Measurements from ENCODE around the gene PARD6B. TPM values are rescaled to one million over a fixed set of nuclear protein-coding genes. Genes with fewer than 3 reads are reported as not detected.

The PARD6B gene
- total RNA-seq, 1 donor from 2014 or later = 7.1 TPM

DNA sequence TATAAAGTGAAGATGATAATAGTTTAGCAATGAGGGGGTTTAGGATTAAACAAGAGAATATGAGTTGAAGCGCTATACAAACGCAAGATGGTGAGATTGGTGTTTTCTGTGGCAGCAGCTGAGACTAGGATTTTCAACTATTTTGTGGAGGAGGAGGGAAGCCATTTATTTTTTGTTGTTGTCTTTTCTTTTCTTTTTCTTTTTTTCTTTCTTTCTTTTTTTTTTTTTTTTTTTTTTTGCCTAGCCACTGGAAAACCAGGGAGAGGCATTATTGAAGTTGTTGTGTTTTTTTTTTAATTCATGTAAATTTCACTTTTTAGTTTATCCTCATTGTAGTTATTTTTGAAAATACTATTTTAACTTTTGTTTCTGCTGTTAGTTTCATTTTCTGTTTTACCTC lies 15.9 kb downstream of the PARD6B start:
- Mint-ChIP-seq H3K27ac (ENCODE audit: unreplicated experiment) (no peak overlapping the region), H3K4me3 (ENCODE audit: unreplicated experiment) (no peak overlapping the region), H3K36me3 (ENCODE audit: low read depth, unreplicated experiment) (no peaks in the 10 kb centered on the region), H3K27me3 (ENCODE audit: unreplicated experiment) (no peaks in the 10 kb centered on the region), H3K9me3 (ENCODE audit: unreplicated experiment) (no peaks in the 10 kb centered on the region), H3K4me1 (ENCODE audit: unreplicated experiment) (no peaks in the 10 kb centered on the region)
- no peak for DNase-seq (ENCODE audit: low spot score)
- TF ChIP-seq, protein P1, sequence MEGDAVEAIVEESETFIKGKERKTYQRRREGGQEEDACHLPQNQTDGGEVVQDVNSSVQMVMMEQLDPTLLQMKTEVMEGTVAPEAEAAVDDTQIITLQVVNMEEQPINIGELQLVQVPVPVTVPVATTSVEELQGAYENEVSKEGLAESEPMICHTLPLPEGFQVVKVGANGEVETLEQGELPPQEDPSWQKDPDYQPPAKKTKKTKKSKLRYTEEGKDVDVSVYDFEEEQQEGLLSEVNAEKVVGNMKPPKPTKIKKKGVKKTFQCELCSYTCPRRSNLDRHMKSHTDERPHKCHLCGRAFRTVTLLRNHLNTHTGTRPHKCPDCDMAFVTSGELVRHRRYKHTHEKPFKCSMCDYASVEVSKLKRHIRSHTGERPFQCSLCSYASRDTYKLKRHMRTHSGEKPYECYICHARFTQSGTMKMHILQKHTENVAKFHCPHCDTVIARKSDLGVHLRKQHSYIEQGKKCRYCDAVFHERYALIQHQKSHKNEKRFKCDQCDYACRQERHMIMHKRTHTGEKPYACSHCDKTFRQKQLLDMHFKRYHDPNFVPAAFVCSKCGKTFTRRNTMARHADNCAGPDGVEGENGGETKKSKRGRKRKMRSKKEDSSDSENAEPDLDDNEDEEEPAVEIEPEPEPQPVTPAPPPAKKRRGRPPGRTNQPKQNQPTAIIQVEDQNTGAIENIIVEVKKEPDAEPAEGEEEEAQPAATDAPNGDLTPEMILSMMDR (IDR thresholded peaks at IDR 0.05; ENCODE audit: unreplicated experiment) = no peak

- no peaks in the 10 kb centered on the region for H3K27me3 Mint-ChIP-seq (ENCODE audit: unreplicated experiment)
- H3K9me3 Mint-ChIP-seq (ENCODE audit: unreplicated experiment) = no peaks in the 10 kb centered on the region
- no peak for DNase-seq (ENCODE audit: low spot score)
- no peaks in the 10 kb centered on the region for H3K36me3 Mint-ChIP-seq (ENCODE audit: low read depth, unreplicated experiment)
- TF ChIP-seq, protein P1 (IDR thresholded peaks at IDR 0.05; ENCODE audit: unreplicated experiment) = no peak
- no peaks in the 10 kb centered on the region for H3K4me1 Mint-ChIP-seq (ENCODE audit: unreplicated experiment)
- no peak overlapping the region for H3K4me3 Mint-ChIP-seq (ENCODE audit: unreplicated experiment)
- no peak overlapping the region for H3K27ac Mint-ChIP-seq (ENCODE audit: unreplicated experiment)
These were observed 18.8 kb downstream of the PARD6B start for GRCh38 chr20:50750145-50750671.

DNA sequence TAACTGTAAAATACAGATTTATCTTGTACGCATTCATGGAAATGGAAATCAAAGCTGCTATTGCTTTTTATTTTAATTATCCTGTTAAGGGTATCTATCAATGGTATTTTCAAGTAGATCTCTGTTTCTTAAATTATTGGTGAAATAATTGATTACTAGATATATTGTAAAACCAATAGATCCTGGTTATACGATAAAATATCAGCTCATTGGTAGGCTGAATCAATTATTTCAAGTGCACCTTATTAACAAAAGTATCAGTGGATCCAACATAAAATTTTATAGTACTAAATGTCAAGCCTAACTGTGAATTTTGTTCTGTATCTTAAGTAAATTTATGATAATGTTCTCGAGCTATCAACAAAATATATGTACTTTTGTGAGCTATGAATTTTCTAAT lies 21.8 kb downstream of the PARD6B start:
- Mint-ChIP-seq H3K9me3 (ENCODE audit: unreplicated experiment) (no peaks in the 10 kb centered on the region), H3K4me1 (ENCODE audit: unreplicated experiment) (no peaks in the 10 kb centered on the region), H3K36me3 (ENCODE audit: low read depth, unreplicated experiment) (no peaks in the 10 kb centered on the region), H3K27me3 (ENCODE audit: unreplicated experiment) (no peaks in the 10 kb centered on the region), H3K27ac (ENCODE audit: unreplicated experiment) (no peak overlapping the region), H3K4me3 (ENCODE audit: unreplicated experiment) (no peak overlapping the region)
- TF ChIP-seq, protein P1 (IDR thresholded peaks at IDR 0.05; ENCODE audit: unreplicated experiment) = no peak
- no peak for DNase-seq (ENCODE audit: low spot score)

DNA sequence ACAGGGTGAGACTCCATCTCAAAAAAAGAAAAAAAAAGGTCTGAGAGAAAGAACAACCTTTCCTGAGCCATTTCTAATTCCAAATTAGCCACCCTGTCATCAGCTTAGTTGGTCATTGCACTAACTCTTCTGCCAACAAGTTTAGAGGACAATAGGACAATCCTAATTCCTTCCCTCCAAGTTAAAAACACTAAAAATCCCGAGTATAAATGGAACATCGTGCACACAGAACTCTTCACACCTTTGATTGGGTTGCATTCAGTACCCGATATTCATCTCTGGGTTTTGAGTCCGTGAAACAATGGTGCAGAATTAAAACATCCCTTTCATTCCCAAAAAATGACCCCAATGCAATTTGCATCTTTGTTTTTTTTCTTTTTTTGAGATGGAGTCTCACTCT lies 23.0 kb downstream of the PARD6B start:
- Mint-ChIP-seq H3K4me1 (ENCODE audit: unreplicated experiment) (no peaks in the 10 kb centered on the region), H3K9me3 (ENCODE audit: unreplicated experiment) (no peaks in the 10 kb centered on the region), H3K4me3 (ENCODE audit: unreplicated experiment) (no peak overlapping the region), H3K27me3 (ENCODE audit: unreplicated experiment) (no peaks in the 10 kb centered on the region), H3K27ac (ENCODE audit: unreplicated experiment) (no peak overlapping the region), H3K36me3 (ENCODE audit: low read depth, unreplicated experiment) (no peaks in the 10 kb centered on the region)
- TF ChIP-seq, protein P1 (IDR thresholded peaks at IDR 0.05; ENCODE audit: unreplicated experiment) = no peak
- no peak for DNase-seq (ENCODE audit: low spot score)

DNA sequence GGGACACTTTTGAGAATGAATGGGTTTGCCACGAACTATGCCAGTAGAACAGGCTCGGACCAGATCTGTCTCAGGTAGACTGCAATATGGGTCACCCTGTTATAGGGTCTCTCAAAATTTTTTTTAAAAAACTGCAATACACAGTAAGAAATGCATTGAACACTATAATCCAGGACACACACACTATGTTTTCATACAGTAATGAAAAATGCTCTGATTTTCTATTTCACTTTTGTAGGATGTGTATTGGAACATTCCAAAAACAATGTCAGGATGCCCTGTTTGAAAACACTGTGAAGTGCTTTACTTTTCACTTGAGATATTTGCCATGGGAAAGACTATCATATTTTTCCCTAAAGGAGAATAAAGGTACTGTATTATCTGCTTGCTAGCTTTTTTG lies 25.1 kb downstream of the PARD6B start:
- TF ChIP-seq, protein P1 (IDR thresholded peaks at IDR 0.05; ENCODE audit: unreplicated experiment) = no peak
- H3K27ac Mint-ChIP-seq (ENCODE audit: unreplicated experiment) = no peak overlapping the region
- H3K4me3 Mint-ChIP-seq (ENCODE audit: unreplicated experiment) = no peak overlapping the region
- H3K36me3 Mint-ChIP-seq (ENCODE audit: low read depth, unreplicated experiment) = no peaks in the 10 kb centered on the region
- DNase-seq (ENCODE audit: low spot score) = no peak
- H3K9me3 Mint-ChIP-seq (ENCODE audit: unreplicated experiment) = no peaks in the 10 kb centered on the region
- peaks cover 2% of the 10 kb centered on the region for H3K4me1 Mint-ChIP-seq (ENCODE audit: unreplicated experiment)
- no peaks in the 10 kb centered on the region for H3K27me3 Mint-ChIP-seq (ENCODE audit: unreplicated experiment)

Data from endothelial cell (in vitro differentiated cells).